OCI-M1 (cell line): ENCODE data around the gene GPT2.

Experiments
- DNase-seq: peaks from one replicate; lab custom pipeline; 2025; lab: John Stamatoyannopoulos, UW

Gene GPT2

GRCh38 chr16:46896314-46896968, 12.3 kb downstream of the GPT2 start:
- DNase-seq: no peak

DNA sequence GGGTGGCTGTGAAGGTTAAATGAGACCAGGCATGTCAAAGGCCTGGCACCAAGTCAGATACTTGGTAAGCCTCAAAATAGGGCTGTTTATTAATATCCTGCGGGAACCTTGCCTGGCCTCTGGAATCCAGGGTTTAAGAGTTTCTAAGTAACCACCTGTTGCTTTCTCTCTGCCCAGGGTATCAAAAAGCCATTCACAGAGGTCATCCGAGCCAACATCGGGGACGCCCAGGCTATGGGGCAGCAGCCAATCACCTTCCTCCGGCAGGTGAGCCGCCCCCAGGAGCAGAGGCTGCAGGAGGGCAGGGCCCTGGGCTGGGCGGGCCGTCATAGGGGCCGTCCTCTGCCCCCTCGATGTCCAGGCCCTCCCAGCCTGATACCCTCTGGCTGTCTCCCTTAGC, 13.3 kb downstream of the GPT2 start:
- DNase-seq: no peak

DNA sequence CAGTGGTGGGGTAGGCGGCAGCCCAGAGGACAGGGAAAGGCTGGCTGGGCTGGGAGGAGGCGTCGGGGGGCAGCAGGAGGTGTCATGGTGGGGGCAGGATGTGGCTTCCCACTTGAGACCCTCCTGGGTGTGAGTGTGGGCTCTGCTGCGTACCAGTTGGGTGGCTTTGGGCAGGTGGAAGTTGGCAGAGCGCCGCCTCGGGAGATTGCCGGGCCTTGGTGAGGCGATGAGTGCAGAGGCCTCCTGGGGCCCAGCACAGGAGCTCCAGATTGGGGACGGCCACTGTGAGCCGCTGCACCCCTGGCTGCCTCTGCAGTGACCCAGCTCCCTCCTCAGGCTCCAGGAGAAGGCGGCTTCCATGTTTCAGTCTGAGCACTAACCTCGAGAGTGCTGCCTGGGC, 13.8 kb downstream of the GPT2 start:
- no peak for DNase-seq

GRCh38 chr16:46899443-46900143, 15.4 kb downstream of the GPT2 start:
- DNase-seq: no peak

- no peak for DNase-seq
Observed at GRCh38 chr16:46900455-46901235, 16.5 kb downstream of the GPT2 start.

DNA sequence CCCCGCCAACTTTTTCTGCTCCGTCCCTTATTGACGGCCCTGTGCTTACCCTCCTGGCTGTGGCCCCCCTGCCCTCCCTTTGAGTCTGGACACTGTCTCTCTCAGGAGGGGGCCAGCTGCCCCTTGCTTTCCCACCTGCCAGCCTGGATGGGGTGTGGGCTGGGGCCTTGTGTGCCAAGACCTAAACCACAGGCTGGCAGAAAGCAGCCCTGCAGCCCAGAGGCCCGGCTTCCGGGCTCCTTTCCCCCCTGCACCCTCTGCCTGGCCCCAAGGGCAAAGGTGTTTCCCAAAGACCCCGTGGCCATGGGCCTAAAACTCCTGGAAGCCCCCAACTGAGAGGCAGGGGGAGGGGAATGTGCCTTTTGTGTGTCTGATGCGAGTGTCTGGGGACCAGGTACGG, 17.5 kb downstream of the GPT2 start:
- DNase-seq: no peak

DNA sequence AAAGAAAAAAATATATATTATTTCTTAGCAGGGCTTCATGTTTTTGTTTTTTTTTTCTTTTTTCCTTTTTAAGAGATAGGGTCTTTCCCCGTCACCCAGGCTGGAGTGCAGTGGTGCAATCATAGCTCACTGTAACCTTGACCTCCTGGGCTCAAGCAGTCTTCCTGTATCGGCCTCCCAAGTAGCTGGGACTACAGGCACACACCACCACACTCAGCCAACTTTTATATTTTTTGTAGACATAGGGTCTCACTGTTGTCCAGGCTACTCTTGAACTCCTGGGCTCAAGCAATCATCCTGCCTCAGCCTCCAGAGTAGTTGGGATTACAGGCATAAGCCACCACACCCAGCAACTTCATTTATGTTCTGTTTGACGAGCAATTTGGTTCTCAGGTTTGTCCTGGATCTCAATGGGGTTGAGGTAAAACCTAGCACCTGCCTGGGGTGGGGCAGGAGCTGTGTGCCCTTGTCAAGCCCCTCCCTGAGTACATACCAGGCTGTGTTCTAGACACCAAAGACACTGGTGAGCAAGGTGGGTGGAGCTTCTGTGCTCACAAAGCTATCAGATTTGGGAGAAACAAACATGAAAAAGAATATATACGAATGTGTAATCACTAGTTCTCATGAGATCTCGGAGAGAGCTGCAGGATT, 19.2 kb downstream of the GPT2 start:
- DNase-seq: no peak

- DNase-seq: no peak
Observed at GRCh38 chr16:46904471-46904870, 20.3 kb downstream of the GPT2 start.

GRCh38 chr16:46906360-46907060, 22.3 kb downstream of the GPT2 start:
- DNase-seq: no peak

DNA sequence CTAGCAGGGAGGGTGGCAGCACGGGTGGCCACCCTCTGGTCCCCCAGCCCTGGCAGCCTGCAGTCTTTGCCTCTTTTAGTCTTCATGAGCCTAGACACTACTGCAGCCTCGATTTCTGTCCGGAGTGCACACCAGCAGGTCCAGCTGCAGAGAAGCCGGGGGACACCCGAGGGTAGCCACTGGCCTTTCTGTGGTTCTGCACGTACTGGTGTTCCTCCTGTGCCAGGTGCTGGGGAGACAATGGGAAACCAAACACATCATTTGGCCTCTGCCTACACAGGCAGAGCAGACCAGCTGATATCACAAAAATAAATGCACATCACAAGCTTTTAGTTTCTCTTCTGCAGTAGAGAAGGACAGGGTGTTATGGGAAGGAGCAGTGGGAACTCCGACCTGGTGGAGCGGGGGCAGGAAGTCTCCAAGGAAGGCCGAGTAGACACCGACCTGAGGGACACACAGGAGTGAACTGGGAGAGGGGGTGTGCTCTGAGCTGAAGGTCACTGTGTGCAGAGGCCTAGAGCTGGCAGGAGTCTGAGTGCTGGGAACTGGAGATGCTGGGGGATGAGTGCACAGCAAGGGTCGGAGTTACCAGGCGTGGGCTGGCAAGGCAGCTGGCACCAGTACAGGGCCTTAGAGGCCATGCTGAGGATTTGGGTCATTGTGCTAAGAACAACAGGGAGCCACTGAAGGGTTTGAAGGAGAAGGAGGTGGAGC, 23.1 kb downstream of the GPT2 start:
- DNase-seq: no peak

GRCh38 chr16:46908540-46909372, 24.6 kb downstream of the GPT2 start:
- peak; percentile 51 for DNase-seq

DNA sequence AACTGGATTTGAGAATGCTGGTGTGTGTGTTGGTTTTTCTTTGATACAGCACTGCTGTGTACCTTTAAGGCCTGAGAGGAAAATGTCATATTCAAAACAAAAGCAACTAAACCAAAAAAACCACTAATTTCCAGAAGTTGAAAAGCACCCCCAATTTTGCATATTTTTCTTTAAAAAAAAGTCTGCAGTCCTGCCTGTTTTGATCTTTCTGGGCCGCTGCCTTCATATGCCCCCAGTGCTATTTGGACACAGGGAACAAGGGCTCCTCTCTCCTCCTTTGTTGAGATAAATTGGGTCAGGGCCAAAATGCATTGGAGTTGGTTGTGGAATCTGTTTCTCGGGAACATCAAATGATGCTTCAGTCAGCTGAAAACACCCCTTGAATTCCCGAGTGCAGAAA, 26.9 kb downstream of the GPT2 start:
- no peak for DNase-seq

- DNase-seq: no peak
Observed at GRCh38 chr16:46911650-46912049, 27.5 kb downstream of the GPT2 start.

DNA sequence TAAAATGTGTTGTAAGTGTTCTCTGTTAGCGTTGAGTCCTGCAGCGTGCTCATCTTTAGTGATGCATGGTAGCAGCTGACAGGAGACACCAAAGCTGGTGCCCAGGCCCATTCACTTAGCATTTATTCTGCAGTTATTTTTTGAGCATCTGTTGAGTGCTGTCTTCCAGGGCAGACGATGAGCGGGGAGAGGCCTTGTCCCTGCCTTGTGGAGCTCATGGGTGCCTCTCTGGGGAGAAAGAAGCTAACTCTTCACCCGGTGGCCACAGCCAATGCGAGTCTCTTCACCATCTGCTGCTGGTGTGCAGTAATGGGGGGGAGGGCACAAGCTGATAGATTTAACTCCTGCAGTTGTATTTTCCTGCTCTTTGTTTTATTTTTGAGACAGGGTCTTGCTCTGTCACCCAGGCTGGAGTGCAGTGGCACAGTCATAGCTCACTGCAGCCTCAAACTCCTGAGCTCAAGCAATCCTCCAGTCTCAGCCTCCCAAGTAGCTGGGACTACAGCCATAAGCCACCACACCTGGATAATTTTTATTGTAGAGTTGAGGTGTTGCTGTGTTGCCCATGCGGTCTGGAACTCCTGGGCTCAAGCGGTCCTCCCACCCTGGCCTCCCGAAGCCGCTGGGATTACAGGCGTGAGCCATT, 30.5 kb downstream of the GPT2 start:
- no peak for DNase-seq

- no peak for DNase-seq
Observed at GRCh38 chr16:46915483-46916025, 31.4 kb downstream of the GPT2 start.

DNA sequence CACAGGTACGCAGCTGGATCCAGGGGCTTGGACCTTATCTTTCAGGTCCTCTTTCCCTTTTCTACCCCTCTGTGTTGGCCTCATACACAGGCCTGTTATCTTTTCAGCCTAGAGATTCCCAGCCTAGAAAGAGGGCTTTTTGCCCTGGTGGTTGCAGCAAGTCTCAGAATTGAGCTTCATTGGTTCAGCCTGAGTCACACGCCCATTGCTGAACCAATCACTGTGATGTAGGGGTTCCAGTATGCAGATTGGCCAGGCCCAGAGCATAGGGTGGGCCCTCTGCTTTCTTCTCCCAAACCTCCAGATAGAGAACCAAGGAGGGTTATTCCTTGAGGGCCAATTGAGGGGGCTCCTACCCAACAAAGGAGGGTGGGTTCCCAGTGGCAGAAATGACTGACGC, 32.8 kb downstream of the GPT2 start:
- DNase-seq: peak; percentile 9

DNA sequence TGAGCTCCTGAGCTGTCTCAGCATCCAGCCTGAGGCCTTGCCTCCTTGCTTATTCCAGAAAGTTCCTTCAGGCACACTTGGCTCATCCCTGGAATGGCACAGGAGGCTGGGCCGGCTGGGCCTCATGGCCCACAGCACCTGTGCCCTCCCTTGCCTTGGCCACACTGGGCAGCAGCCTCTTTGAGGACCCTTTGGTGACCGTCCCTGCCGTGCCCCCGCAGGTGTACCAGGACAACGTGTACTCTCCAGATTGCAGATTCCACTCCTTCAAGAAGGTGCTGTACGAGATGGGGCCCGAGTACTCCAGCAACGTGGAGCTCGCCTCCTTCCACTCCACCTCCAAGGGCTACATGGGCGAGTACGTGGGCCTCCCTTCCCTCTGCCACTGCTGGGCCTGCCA, 34.2 kb downstream of the GPT2 start:
- DNase-seq: no peak

DNA sequence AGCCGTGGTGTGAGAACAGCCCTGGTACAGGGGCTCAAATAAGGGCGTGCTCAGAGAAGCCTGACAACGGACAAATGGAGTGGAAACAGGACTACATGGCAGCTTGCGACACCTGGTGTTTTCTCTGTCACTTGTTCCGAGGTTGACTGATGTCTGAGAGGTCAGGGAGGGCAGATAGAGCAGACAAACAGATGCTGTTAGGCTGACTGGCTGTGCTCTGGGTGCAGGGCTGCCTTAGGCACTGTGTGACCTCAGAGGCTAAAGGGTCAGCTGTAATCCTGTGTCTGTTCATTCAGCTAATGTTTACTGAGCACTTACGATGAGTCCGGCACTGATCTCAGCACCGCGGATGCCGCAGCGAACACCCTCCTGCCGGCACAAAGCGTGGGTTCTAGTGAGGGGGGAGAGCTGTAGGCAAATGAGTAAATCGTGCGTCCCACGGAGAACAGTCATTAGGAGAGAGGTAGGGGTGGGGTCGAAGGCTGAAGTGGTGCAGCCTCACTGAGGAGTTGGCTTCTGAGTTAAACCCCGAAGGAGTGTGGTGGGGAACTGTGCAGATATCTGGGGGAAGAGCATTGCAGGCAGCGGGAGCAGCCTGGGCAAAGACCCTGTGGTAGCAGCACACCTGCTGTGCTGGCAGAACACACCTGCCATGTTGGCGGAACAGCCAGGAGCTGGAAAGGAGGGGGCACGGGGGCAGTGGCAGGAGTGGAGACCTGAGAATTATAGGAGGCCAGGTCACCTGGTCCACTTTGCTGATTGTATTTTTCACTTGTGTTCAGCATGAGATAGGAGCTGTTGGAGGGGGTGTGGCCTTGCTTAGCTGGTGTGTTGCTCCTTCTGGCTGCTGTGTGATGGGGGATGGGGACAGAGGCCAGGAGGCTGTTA, 35.0 kb downstream of the GPT2 start:
- no peak for DNase-seq
